HepG2 (cell line): ENCODE results near the gene C11orf24. TPM values are rescaled to one million over a fixed set of nuclear protein-coding genes. Genes with fewer than 3 reads are reported as not detected.

Experiments
- GMEB1 ChIP-seq: sonication (generic); formaldehyde crosslinking; IDR thresholded peaks from 2 replicates; pipeline ENCODE4 v1.5.1; 2020; ENCODE audit warnings: missing genetic modification reagents, mild to moderate bottlenecking, borderline replicate concordance
- KDM2A ChIP-seq: sonication (generic); formaldehyde crosslinking; IDR thresholded peaks from 2 replicates; pipeline ENCODE4 v1.4.0; 2020; ENCODE audit warnings: low read depth, missing genetic modification reagents, borderline replicate concordance
- PRDM4 ChIP-seq: sonication (generic); formaldehyde crosslinking; IDR thresholded peaks from 2 replicates; pipeline ENCODE4 v1.9.0; 2021; ENCODE audit warnings: missing genetic modification reagents, borderline replicate concordance
- SALL1 ChIP-seq: sonication (generic); formaldehyde crosslinking; IDR thresholded peaks from 2 replicates; pipeline ENCODE4 v1.8.0; 2022; ENCODE audit warnings: mild to moderate bottlenecking, missing genetic modification reagents
- ZEB1 ChIP-seq: IDR thresholded peaks from 2 replicates; pipeline ENCODE4 v1.6.1; 2012; ENCODE audit warnings: mild to moderate bottlenecking, low read depth, inconsistent platforms; ENCODE audit not compliant: insufficient replicate concordance
- ZFP91 ChIP-seq: sonication (generic); formaldehyde crosslinking; IDR thresholded peaks from 2 replicates; pipeline ENCODE4 v1.9.0; 2022; ENCODE audit warnings: missing genetic modification reagents, mild to moderate bottlenecking, borderline replicate concordance
- ZIK1 ChIP-seq: sonication (generic); formaldehyde crosslinking; IDR thresholded peaks from 2 replicates; pipeline ENCODE4 v1.5.0; 2020; ENCODE audit warnings: mild to moderate bottlenecking, low read depth, missing genetic modification reagents, borderline replicate concordance
- ZMYM3 ChIP-seq: sonication (generic); formaldehyde crosslinking; IDR thresholded peaks from 2 replicates; pipeline ENCODE4 v1.5.1; 2020; ENCODE audit warnings: mild to moderate bottlenecking, missing genetic modification reagents
- ZNF343 ChIP-seq: sonication (generic); formaldehyde crosslinking; IDR thresholded peaks from 2 replicates; pipeline ENCODE4 v1.4.0; 2020; ENCODE audit warnings: mild to moderate bottlenecking, missing genetic modification reagents
- ZNF451 ChIP-seq: sonication (generic); formaldehyde crosslinking; IDR thresholded peaks from 2 replicates; pipeline ENCODE4 v1.5.0; 2020; ENCODE audit warnings: mild to moderate bottlenecking, missing genetic modification reagents
- ZNF616 ChIP-seq: sonication (generic); formaldehyde crosslinking; IDR thresholded peaks from 2 replicates; pipeline ENCODE4 v1.5.0; 2020; ENCODE audit warnings: low read depth, mild to moderate bottlenecking, missing genetic modification reagents
- ZNF646 ChIP-seq: sonication (generic); formaldehyde crosslinking; IDR thresholded peaks from 2 replicates; pipeline ENCODE4 v1.9.0; 2021; ENCODE audit warnings: mild to moderate bottlenecking, missing genetic modification reagents
- polyA plus RNA-seq, 8 experiments: library from polyadenylated mRNA; depleted of rRNA in 3 of 8; stranded (reverse) in 7 of 8; unstranded in 1 of 8; fragments of >200 nt; fragmentation: Illumina TruSeq in 4 of 8; extraction: Trizol in 4 of 8; gene quantifications; 2 replicates each; pipeline versions ENCODE4 v1.2.1 to v1.2.3, GENCODE V29; 2011 to 2016; ENCODE audit warnings: low read depth in 4 of 8, missing spikeins in 1 of 8, mixed read lengths in 1 of 8; ENCODE audit not compliant: insufficient read depth in 1 of 8
- total RNA-seq, 5 experiments: library from RNA; depleted of rRNA; stranded (reverse); fragments of >200 nt; fragmentation: Illumina TruSeq; extraction: Trizol; gene quantifications; 2 replicates each; pipeline ENCODE4 v1.2.3, GENCODE V29; 2016; ENCODE audit warnings: low read depth in 1 of 5
- TF ChIP-seq, protein P1 (sequence below): IDR thresholded peaks from 2 replicates; pipeline ENCODE4 v1.6.1; 2016; ENCODE audit warnings: missing compliant biosample characterization, missing genetic modification reagents, borderline replicate concordance

Gene C11orf24
- total and polyA plus RNA-seq, 2 of the 13 experiments (the other 11 are each of a cell fraction or from before 2014, with no cell fraction given): 52.9 to 55.5 TPM

GRCh38 chr11:68298659-68299516 is 27.1 kb upstream of the C11orf24 start (continued):
- TF ChIP-seq, protein P1, sequence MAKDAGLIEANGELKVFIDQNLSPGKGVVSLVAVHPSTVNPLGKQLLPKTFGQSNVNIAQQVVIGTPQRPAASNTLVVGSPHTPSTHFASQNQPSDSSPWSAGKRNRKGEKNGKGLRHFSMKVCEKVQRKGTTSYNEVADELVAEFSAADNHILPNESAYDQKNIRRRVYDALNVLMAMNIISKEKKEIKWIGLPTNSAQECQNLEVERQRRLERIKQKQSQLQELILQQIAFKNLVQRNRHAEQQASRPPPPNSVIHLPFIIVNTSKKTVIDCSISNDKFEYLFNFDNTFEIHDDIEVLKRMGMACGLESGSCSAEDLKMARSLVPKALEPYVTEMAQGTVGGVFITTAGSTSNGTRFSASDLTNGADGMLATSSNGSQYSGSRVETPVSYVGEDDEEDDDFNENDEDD (CRISPR knock-in tag): peak; percentile 86; the same call in 1 of the 2 replicates
- TF ChIP-seq ZNF616 (peak; percentile 52; the same call in 1 of the 2 replicates), KDM2A (0 out of 2 replicates have a peak, but pooled peaks have one; percentile 59), ZMYM3 (CRISPR knock-in tag) (peak; percentile 30; the same call in 1 of the 2 replicates), ZNF343 (CRISPR knock-in tag) (0 out of 2 replicates have a peak, but pooled peaks have one; percentile 37), ZEB1 (no peak), PRDM4 (CRISPR knock-in tag) (0 out of 2 replicates have a peak, but pooled peaks have one; percentile 36), ZFP91 (CRISPR knock-in tag) (peak; percentile 55), ZIK1 (CRISPR knock-in tag) (no peak), SALL1 (peak; percentile 79), ZNF646 (no peak), ZNF451 (peak; percentile 33; the same call in 1 of the 2 replicates), GMEB1 (CRISPR knock-in tag) (no peak)
